Smooth muscle cell (in vitro differentiated cells): Measurements from ENCODE around the gene CEP350. TPM values are rescaled to one million over a fixed set of nuclear protein-coding genes. Genes with fewer than 3 reads are reported as not detected.

Source experiments
- DNase-seq: peaks from one replicate; lab custom pipeline; 2025; ENCODE audit not compliant: unreplicated experiment; lab: John Stamatoyannopoulos, UW
- H2AFZ ChIP-seq: fragments of 200-600 bp; sonication (generic); 2 replicates; pipeline ENCODE4 v1.6.0; 2016; ENCODE audit warnings: antibody characterized with exemption, low read depth, mild to moderate bottlenecking
- H3F3A ChIP-seq: fragments of 200-600 bp; sonication (generic); 2 replicates; pipeline ENCODE4 v1.6.0; 2017; ENCODE audit warnings: antibody characterized with exemption, low read depth
- H3K27ac ChIP-seq: fragments of 200-600 bp; sonication (generic); 2 replicates; pipeline ENCODE4 v1.5.1; 2016; ENCODE audit warnings: low read depth, mild to moderate bottlenecking
- H3K27me3 ChIP-seq: fragments of 200-600 bp; sonication (generic); 2 replicates; pipeline ENCODE4 v1.6.1; 2016; ENCODE audit warnings: low read depth, mild to moderate bottlenecking
- H3K36me3 ChIP-seq: fragments of 200-600 bp; sonication (generic); 2 replicates; pipeline ENCODE4 v1.5.1; 2016; ENCODE audit warnings: low read depth
- H3K4me1 ChIP-seq: fragments of 200-600 bp; sonication (generic); 2 replicates; pipeline ENCODE4 v1.5.1; 2016; ENCODE audit warnings: low read depth
- H3K4me2 ChIP-seq: fragments of 200-600 bp; sonication (generic); 2 replicates; pipeline ENCODE4 v1.6.0; 2016; ENCODE audit warnings: mild to moderate bottlenecking
- H3K4me3 ChIP-seq: fragments of 200-600 bp; sonication (generic); 2 replicates; pipeline ENCODE4 v1.5.1; 2016; ENCODE audit warnings: mild to moderate bottlenecking
- H3K79me2 ChIP-seq: fragments of 200-600 bp; sonication (generic); 2 replicates; pipeline ENCODE4 v1.6.0; 2016; ENCODE audit warnings: low read depth, mild to moderate bottlenecking
- H3K9ac ChIP-seq: fragments of 200-600 bp; sonication (generic); 2 replicates; pipeline ENCODE4 v1.6.0; 2016; ENCODE audit warnings: low read depth
- H3K9me3 ChIP-seq: fragments of 200-600 bp; sonication (generic); replicated peaks from 2 replicates; pipeline ENCODE4 v1.5.1; 2016; ENCODE audit warnings: low read depth
- H4K20me1 ChIP-seq: fragments of 200-600 bp; sonication (generic); 2 replicates; pipeline ENCODE4 v1.6.0; 2016; ENCODE audit warnings: low read depth
- CTCF ChIP-seq: fragments of 200-600 bp; sonication (generic); IDR thresholded peaks from 2 replicates; pipeline ENCODE4 v1.5.1; 2017; ENCODE audit warnings: borderline replicate concordance, mild to moderate bottlenecking, antibody characterized with exemption; ENCODE audit not compliant: insufficient read depth, poor library complexity, severe bottlenecking
- WGBS: methylation state at CpG from one replicate; pipeline ENCODE4 v1.1.7; 2016; ENCODE audit warnings: low lambda C conversion rate; 5-methylcytosine and 5-hydroxymethylcytosine counted together
- polyA plus RNA-seq: library from polyadenylated mRNA; unstranded; fragments of >200 nt; fragmentation: Nextera tagmentation; extraction: Ambion mirVana; gene quantifications from 2 replicates; pipeline ENCODE4 v1.2.1, GENCODE V29; 2016
- total RNA-seq: library from RNA; depleted of rRNA; stranded (reverse); fragments of >200 nt; gene quantifications from 2 replicates; pipeline ENCODE4 v1.2.3, GENCODE V29; 2014

The CEP350 gene
- total and polyA plus RNA-seq, 2 experiments from 2014 or later: 17.0 to 35.9 TPM

GRCh38 chr1:180158149-180159147 lies 203.8 kb downstream of the CEP350 start:
- no peak for TF ChIP-seq CTCF
- no peak overlapping the region for H3K27ac ChIP-seq
- no peak for DNase-seq
- no peaks in the 10 kb centered on the region for H3K27me3 ChIP-seq
- H4K20me1 ChIP-seq: peaks cover 59% of the 10 kb centered on the region
- H3K36me3 ChIP-seq: no peaks in the 10 kb centered on the region
- no peak overlapping the region for H3K9ac ChIP-seq
- H2AFZ ChIP-seq: no peak overlapping the region
- 93% methylated on average over 16 of the region's 16 CpGs for WGBS
- no peak overlapping the region for H3K4me2 ChIP-seq
- H3K9me3 ChIP-seq: no peaks in the 10 kb centered on the region
- H3F3A ChIP-seq: no peaks in the 10 kb centered on the region
- peaks cover 7% of the 10 kb centered on the region for H3K4me1 ChIP-seq
- peaks cover 11% of the 10 kb centered on the region for H3K79me2 ChIP-seq
- H3K4me3 ChIP-seq: no peak overlapping the region

GRCh38 chr1:180160357-180160756 lies 205.7 kb downstream of the CEP350 start:
- Histone ChIP-seq H3K27ac (no peak overlapping the region), H3F3A (no peaks in the 10 kb centered on the region), H2AFZ (no peak overlapping the region), H3K79me2 (peaks cover 17% of the 10 kb centered on the region), H3K4me3 (no peak overlapping the region), H3K9me3 (no peaks in the 10 kb centered on the region), H4K20me1 (peaks cover 68% of the 10 kb centered on the region), H3K36me3 (no peaks in the 10 kb centered on the region), H3K4me1 (no peaks in the 10 kb centered on the region), H3K9ac (no peak overlapping the region), H3K4me2 (no peak overlapping the region), H3K27me3 (no peaks in the 10 kb centered on the region)
- WGBS: 89% methylated on average over 1 of the region's 1 CpG
- DNase-seq: no peak
- TF ChIP-seq CTCF: no peak

- no peaks in the 10 kb centered on the region for H3K9me3 ChIP-seq
- 89% methylated on average over 2 of the region's 2 CpGs for WGBS
- no peaks in the 10 kb centered on the region for H3K27me3 ChIP-seq
- H3K27ac ChIP-seq: no peak overlapping the region
- peaks cover 5% of the 10 kb centered on the region for H3K4me1 ChIP-seq
- H3K36me3 ChIP-seq: no peaks in the 10 kb centered on the region
- H3K79me2 ChIP-seq: peaks cover 17% of the 10 kb centered on the region
- H4K20me1 ChIP-seq: peaks cover 62% of the 10 kb centered on the region
- DNase-seq: no peak
- no peak overlapping the region for H3K4me2 ChIP-seq
- H3K4me3 ChIP-seq: no peak overlapping the region
- H3F3A ChIP-seq: no peaks in the 10 kb centered on the region
- H2AFZ ChIP-seq: no peak overlapping the region
- H3K9ac ChIP-seq: no peak overlapping the region
- no peak for TF ChIP-seq CTCF
Observed at GRCh38 chr1:180163041-180163440, 208.4 kb downstream of the CEP350 start.

Other genes starting within 250 kb of the CEP350 start
- not detected in 2 replicates for gene FAM163A, start 211.5 kb upstream of the CEP350 start, total RNA-seq
- gene FAM163A, start 211.5 kb upstream of the CEP350 start, polyA plus RNA-seq: 0.44 TPM in 1 of 2 replicates, not detected in the other
- gene TOR1AIP2, start 77.0 kb upstream of the CEP350 start, total RNA-seq: 105 and 116 TPM in 2 replicates
- 14.2 and 21.3 TPM in 2 replicates for gene TOR1AIP2, start 77.0 kb upstream of the CEP350 start, polyA plus RNA-seq
- 36.5 and 46.2 TPM in 2 replicates for gene TOR1AIP1, start 72.5 kb upstream of the CEP350 start, total RNA-seq
- gene TOR1AIP1, start 72.5 kb upstream of the CEP350 start, polyA plus RNA-seq: 24.0 and 25.8 TPM in 2 replicates
- gene QSOX1, start 200.1 kb downstream of the CEP350 start, total RNA-seq: 71.5 and 74.2 TPM in 2 replicates
- 75.8 and 91.2 TPM in 2 replicates for gene QSOX1, start 200.1 kb downstream of the CEP350 start, polyA plus RNA-seq